RWPE2 (cell line): Measurements from ENCODE around the gene TTN.

ENCODE experiments used
- ATAC-seq: fragments of 200-7000 bp; cut with Tn5 transposase; 3 replicates; pipeline ENCODE4 v1.9.1; 2021; ENCODE audit warnings: low read depth
- DNase-seq: peaks from one replicate; pipeline ENCODE4 v3.0.0-alpha.2; 2020; ENCODE audit warnings: low spot score
- H3K27ac ChIP-seq: fragments of 450-650 bp; 2 replicates; pipeline ENCODE4 v1.5.1; 2017; ENCODE audit warnings: mild to moderate bottlenecking; ENCODE audit not compliant: poor library complexity, severe bottlenecking
- H3K27me3 ChIP-seq: fragments of 250-450 bp; sonication (Bioruptor Pico); 2 replicates; pipeline ENCODE4 v1.5.1; 2021; ENCODE audit warnings: mild to moderate bottlenecking, moderate library complexity; ENCODE audit not compliant: insufficient read depth, poor library complexity, severe bottlenecking
- H3K36me3 ChIP-seq: fragments of 250-450 bp; sonication (Bioruptor Pico); 2 replicates; pipeline ENCODE4 v1.5.1; 2020; ENCODE audit warnings: low read depth, mild to moderate bottlenecking, moderate library complexity
- H3K4me1 ChIP-seq: fragments of 250-450 bp; sonication (Bioruptor Pico); 2 replicates; pipeline ENCODE4 v1.5.1; 2021; ENCODE audit warnings: mild to moderate bottlenecking, moderate library complexity; ENCODE audit not compliant: insufficient read depth, poor library complexity, severe bottlenecking
- H3K4me3 ChIP-seq: fragments of 250-450 bp; sonication (Bioruptor Pico); 2 replicates; pipeline ENCODE4 v1.5.1; 2021; ENCODE audit warnings: mild to moderate bottlenecking, moderate library complexity; ENCODE audit not compliant: severe bottlenecking
- H3K9me3 ChIP-seq: fragments of 250-450 bp; sonication (Bioruptor Pico); 2 replicates; pipeline ENCODE4 v1.5.1; 2021; ENCODE audit warnings: mild to moderate bottlenecking, moderate library complexity; ENCODE audit not compliant: severe bottlenecking
- CTCF ChIP-seq: fragments of 450-650 bp; IDR thresholded peaks from one replicate; pipeline ENCODE4 v1.5.1; 2017; ENCODE audit warnings: mild to moderate bottlenecking, moderate library complexity; ENCODE audit not compliant: poor library complexity, severe bottlenecking

TTN gene

GRCh38 chr2:178630581-178630980, 176.6 kb downstream of the TTN start:
- H3K4me3 ChIP-seq = no peak overlapping the region
- no peaks in the 10 kb centered on the region for H3K27me3 ChIP-seq
- no peaks in the 10 kb centered on the region for H3K9me3 ChIP-seq
- H3K36me3 ChIP-seq = no peaks in the 10 kb centered on the region
- ATAC-seq (no peak), DNase-seq (no peak)
- no peak for TF ChIP-seq CTCF
- no peak overlapping the region for H3K27ac ChIP-seq
- no peaks in the 10 kb centered on the region for H3K4me1 ChIP-seq

DNA sequence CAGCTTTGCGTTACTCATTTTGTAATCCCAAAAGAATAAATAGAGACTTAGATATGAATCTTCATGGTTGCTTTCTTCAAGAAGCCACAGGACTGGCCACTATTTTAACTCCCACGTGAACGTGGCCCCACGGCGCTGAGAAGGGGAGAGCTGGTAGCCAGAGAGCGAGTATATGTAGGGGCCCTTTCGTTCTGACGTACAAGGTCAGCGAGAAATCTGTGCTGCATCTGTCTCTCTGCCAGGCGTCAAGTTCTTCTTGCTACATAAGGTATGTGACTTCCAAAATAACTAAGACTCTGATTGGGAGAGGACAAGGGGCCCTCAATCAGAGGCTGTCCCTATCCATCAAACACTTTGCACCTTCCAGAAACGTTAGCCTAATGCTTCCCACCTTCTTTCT, 177.8 kb downstream of the TTN start:
- no peak for TF ChIP-seq CTCF
- H3K4me1 ChIP-seq = no peaks in the 10 kb centered on the region
- no peaks in the 10 kb centered on the region for H3K9me3 ChIP-seq
- no peaks in the 10 kb centered on the region for H3K27me3 ChIP-seq
- DNase-seq (no peak), ATAC-seq (no peak)
- H3K36me3 ChIP-seq = no peaks in the 10 kb centered on the region
- no peak overlapping the region for H3K4me3 ChIP-seq
- no peak overlapping the region for H3K27ac ChIP-seq

GRCh38 chr2:178628605-178629004, 178.6 kb downstream of the TTN start:
- TF ChIP-seq CTCF = no peak
- Histone ChIP-seq H3K27me3 (no peaks in the 10 kb centered on the region), H3K9me3 (no peaks in the 10 kb centered on the region), H3K27ac (no peak overlapping the region), H3K36me3 (no peaks in the 10 kb centered on the region), H3K4me1 (no peaks in the 10 kb centered on the region), H3K4me3 (no peak overlapping the region)
- DNase-seq (no peak), ATAC-seq (no peak)

DNA sequence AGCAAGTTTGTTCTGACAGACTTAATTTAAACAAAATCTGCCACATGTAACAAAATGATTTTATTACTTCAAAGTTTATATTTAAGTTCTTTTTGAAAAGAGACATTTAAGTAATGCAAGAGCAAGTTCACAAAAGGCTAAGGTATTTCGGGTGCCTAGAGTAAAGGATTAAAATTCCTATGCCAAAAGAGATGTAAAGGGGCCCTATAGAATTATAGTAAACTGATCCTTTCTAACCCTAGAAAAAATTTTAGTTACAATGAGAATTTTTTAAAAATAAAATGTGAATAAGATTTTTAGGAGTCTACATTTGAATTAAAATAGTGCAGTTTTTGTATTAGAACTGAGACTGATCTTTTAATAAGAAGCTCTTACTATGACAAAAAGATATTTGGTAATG, 179.8 kb downstream of the TTN start:
- Histone ChIP-seq H3K9me3 (no peaks in the 10 kb centered on the region), H3K27ac (no peak overlapping the region), H3K36me3 (no peaks in the 10 kb centered on the region), H3K4me3 (no peak overlapping the region), H3K4me1 (no peaks in the 10 kb centered on the region), H3K27me3 (no peaks in the 10 kb centered on the region)
- DNase-seq (no peak), ATAC-seq (no peak)
- no peak for TF ChIP-seq CTCF

DNA sequence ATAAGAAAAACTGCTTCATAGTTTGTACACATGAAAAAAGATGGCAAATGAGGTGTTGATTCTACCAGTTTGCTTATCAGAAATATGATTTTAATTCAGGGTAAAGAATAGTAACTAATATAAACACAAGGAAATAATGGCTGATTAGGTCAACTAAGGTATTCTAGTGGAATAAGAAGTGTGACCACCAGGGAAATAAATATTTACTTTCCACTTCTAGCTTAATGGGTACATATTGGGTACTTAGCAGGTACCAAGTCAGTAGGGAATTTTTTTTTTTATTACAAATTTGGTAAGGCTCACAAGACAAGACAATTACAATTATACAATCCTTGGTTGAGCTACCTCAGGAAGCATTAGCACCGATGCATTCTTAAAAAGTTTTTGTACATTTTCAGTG, 191.3 kb downstream of the TTN start:
- no peaks in the 10 kb centered on the region for H3K36me3 ChIP-seq
- H3K27ac ChIP-seq = no peak overlapping the region
- ATAC-seq (no peak), DNase-seq (no peak)
- no peak overlapping the region for H3K4me3 ChIP-seq
- no peak for TF ChIP-seq CTCF
- no peaks in the 10 kb centered on the region for H3K9me3 ChIP-seq
- no peaks in the 10 kb centered on the region for H3K4me1 ChIP-seq
- no peaks in the 10 kb centered on the region for H3K27me3 ChIP-seq
